NCI-H2227 (cell line): ENCODE data around the gene ZNF492.

Experiments
- DNase-seq: peaks from one replicate; lab custom pipeline; 2025; ENCODE audit not compliant: unreplicated experiment; lab: John Stamatoyannopoulos, UW

Gene ZNF492

GRCh38 chr19:22633706-22634449 is at the start of gene ZNF492:
Gene ZNF492 (plus strand): TSS chr19:22634324. CDS start chr19:22653400, 19,076 bp downstream.
- DNase-seq: peak; percentile 92

- no peak for DNase-seq
Observed at GRCh38 chr19:22595422-22595821, 38.7 kb upstream of the ZNF492 start.

- DNase-seq: peak; percentile 2
Observed at GRCh38 chr19:22595918-22596341, 38.2 kb upstream of the ZNF492 start.

DNA sequence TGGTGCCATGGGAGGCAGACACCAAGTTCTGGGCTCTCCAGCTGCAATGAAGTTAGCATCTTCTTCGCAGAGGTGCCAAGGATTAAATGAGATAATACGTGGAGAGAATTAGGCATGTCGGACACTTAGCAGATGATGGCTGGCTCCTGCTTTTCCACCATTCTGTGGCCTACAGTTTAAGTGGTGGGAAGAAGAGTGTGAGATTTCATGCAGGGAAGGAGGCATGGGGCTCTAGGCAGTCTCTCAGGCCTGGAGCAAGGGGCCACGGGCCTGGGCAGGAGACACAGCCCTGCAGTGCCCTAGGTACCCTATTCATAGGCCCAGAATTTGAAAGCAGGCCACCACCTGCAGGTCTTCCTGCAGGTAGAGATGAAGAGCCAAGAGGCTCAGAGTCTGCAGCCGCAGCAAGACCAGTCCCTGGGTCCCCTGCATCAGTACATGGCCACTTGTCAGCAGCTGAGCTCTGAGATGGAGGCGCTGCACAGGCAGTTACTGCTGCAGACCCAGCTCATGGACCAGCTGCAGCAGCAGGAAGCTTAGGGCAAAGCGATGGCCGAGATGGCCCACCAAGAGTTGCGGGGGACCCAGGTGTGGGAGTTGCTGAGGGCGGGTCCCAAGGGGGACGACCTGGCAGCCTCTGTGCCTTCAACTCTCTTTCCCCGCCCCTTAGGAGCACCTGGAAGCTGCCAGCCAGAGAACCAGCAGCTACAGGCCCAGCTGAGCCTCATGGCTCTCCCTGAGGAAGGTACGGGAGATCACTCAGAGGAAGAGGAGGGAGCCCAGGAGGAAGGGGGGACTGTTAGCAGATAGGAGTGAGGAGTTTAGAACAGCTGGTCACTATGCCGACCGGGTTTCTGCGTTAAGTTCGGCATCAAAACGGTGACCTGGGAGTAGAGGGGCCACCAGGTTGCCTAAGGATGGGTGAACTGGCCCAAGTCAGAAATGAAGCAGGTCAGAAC is 33.2 kb upstream of the ZNF492 start:
- DNase-seq: no peak

DNA sequence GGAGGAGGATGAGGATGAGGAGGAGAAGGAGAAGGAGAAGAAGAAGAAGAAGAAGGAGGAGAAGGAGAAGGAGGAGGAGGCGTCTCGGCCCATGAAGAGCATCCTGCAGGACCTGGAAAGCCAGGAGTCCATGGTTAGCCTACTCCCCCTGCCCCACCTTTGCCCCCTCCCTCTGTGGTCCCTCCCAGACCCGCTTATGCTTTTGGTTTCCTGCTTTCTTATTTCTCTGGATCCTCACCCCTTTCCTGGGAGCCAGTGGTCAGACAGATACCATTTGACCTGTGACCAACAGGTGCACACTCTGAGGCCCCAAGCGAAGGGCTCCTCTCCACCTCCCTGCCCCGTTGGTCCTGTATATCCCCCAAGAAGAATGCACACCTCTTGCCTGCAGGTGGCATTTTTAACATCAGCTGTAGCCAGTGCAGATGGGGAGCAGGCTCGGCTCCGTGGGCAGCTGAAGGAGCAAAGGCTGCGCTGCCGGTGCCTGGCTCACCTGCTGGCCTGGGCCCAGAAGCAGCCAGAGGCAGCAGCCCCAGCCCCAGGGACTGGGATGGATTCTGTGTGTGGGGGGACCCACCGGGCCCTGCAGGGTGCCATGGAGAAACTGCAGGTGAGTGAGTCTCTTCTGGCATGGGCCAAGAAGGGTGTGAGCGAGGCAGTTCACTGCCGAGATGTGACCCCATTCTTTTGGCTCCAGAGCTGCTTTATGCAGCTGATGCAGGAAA is 32.1 kb upstream of the ZNF492 start:
- DNase-seq: no peak

GRCh38 chr19:22602631-22603272 is 31.4 kb upstream of the ZNF492 start:
- DNase-seq: no peak

DNA sequence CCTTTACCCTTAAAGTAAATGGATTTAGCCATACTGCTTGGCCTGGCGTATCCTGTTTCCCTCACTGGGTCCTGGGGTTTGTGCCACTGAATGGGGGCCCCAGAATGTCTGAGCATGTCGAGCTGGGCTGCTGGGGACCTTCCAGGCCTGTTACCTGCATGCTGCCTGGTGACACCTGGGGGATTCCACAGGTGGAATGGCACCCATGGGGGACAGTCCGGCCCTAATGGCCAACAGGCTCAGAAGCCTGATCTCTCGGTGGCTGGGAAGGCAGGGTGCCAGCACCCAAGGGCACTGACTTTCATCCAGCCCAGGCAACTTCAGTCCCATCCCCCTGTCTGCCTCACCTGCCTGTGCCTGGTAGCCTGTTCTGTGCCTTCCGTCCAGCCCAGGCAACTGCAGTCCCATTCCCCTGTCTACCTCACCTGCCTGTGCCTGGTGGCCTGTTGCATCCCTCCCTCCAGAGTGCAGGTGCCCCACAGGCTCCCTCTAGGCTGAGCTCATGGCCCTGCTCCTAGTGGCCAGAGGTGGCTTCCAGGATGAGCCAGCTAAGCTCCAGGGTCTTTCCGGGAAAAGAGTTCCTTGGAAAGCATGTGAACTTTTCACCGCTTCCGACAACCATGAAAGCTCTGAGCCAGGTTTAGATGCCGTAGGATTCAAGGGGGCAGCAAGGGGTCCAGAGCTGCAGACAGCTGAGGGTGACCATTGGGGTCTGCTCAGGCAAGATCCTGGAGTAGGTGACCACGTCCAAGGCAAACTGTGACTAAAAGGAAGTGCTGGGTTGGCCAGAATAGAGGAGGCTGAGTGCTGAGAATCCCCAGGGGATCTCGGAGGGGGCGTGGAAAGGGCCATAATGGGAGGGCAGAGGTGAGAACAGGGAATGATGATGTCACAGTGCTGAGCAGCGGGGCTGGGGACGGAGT is 30.3 kb upstream of the ZNF492 start:
- no peak for DNase-seq

DNA sequence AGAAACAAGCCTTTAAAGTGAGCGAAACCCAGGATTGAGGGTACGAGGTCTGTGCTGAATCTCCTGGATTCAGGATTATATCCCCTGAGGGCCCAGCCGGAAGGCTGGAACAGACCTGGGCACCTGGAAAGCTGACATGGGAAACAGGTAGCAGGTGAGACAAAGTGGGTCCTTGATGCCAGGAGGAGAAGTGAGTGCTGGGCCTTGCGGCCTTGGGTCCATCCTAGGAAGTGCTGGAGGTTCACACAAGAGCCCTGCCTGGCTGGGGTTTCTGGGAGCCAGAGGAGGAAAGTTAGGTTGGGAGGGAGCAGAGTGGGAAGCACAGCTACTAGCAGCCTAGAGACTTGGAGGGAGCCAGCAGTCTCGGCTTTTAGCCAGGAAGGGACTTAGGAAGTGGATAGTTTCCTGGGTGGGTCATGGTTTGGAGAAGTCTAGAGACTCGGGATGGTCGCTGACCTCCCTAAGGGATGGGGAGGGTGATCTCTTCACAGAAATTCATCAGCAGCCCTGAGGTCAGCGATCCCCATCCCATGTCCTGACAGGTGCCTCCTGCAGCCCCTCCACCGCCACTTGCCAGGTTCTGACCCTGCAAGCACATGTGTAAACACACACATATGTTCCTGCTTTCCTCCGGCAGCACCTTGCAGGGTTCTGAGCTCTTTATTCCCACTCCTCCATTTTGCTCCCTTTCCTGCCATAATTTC is 29.4 kb upstream of the ZNF492 start:
- DNase-seq: no peak

DNA sequence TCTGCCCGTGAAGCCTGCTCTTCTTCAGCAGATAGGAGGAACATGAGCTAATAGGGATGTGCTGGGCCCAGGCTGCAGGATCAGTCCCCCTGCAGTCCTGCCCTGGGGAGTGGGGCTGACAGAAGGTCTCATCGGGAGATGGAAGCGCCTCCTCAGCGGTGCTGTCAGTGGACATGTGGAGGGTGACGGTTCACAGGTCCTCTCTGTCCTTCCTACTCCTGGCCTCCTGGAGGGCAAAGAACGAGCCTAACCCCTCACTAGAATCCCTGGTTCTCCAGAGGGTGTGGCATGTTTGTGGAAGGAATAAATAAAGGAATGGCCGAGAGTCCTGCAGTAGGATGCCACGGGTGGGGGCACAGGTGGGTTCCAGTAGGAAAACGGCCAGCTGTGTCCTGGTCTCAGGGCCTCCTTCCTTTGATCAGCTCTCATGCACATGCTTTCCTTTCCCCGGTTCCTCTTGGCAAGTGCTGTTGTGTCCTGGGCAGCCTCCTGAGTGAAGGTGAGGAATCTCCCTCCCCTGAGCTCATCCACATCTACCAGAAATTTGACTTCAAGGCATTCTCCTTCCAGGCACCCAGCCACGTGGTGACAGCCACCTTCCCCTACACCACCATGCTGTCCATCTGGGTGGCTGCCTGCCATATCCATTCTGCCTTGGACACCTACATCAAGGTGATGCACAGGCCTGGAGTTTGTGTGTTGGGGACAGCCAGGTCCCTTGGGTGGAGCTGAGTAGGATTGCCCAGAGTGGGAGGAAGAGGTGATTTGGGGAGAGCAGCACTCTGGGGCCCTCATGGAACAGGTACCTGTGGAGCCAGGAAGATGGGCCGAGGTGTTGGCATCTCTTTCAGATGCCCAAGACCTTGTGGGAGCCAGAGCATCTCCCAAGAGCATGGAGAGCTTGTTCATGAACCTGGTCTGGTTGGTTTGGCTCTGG is 28.6 kb upstream of the ZNF492 start:
- DNase-seq: no peak

DNA sequence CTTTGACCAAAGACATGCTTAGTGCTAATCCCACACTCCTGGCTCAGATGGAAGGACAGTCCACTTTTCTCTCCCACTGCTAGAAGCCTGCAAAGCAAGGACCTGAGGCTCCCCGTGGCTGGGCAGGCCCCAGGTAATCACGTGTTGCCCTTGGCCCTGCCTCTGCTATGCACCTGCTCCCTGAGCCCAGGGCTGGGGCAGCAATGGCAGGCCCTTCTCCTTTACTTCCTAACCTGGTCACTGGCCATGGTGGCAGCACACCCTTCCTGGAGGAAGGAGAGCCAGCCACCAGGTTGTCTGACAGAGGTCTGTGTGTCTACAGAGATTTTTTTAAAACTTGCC is 27.9 kb upstream of the ZNF492 start:
- DNase-seq: no peak

- no peak for DNase-seq
Observed at GRCh38 chr19:22606954-22607652, 27.0 kb upstream of the ZNF492 start.

DNA sequence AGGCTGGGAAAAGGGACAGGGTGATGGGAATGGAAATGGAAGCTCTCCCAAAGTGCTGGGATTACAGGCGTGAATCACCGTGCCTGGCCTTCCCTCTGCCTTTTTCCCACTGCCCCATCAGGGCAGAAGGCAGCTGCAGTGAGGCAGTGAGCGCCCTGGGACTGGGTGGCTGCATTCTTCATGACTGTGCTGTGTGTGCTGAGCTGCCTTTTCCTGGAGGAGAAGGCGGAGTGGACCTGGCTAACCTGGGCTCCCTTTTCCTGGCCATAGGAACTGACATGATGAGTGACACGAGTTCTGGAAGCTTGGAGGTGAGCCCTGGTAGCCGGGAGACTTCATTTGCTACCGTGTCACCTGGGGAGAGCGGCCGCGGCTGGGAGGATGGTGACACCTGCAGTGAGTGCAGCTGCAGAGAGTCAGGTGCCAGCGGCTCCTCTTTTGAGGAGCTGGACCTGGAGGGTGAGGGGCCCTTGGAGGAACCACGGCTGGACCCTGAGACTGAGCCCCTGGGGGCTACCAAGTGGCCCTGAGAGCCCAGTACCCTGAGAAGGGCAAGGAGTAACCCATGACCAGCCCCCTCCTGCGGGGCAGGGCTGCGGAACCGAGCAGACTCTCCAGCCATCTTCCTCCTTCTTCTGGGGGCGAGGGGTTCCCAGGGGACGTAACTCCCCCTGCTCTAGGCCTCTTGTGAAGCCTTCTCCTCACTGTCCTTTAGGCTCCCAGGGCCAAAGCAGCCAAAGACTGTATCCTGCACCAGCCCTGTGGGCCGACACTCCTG is 26.3 kb upstream of the ZNF492 start:
- no peak for DNase-seq

DNA sequence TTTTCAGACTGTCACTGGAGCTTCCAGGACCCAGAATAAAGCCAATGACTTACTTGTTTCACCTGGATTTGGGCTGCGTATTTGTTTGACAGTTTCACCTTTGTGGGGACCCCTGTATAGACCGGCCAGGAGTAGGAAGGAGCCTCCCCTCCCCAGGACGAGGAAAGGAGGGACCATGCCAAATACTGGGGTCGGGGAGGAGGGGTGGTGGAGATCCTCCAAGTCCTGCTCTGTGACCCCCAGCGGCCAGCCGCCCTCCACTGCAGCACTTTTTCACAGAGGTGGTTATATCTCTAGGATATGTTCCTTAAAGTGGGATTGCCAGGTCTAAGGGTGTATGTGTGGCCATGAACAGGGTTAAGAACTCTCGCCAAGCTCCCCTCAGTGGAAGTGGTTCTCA is 25.7 kb upstream of the ZNF492 start:
- DNase-seq: no peak

DNA sequence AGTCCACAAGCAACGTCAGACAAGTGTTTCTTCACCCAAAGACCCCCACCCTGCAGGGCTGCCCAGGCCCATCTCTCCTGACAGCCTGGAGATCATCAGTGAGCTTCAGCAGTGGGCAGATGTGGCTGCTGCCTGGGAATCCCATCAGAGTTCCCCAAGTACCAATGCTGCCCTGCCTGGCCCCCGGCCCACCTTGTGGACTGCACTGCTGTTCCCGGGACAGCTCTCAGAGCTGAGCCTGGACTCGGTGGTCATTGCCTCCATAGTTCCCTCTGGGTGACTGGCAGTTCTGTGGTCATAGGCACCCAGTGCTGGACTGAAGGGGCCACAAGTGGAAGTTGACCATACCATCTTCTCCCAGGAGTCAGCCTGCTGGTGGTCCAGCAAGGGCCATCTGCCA is 24.5 kb upstream of the ZNF492 start:
- no peak for DNase-seq

- no peak for DNase-seq
Observed at GRCh38 chr19:22610121-22610520, 24.0 kb upstream of the ZNF492 start.

- no peak for DNase-seq
Observed at GRCh38 chr19:22612316-22612715, 21.8 kb upstream of the ZNF492 start.

GRCh38 chr19:22616659-22617058 is 17.5 kb upstream of the ZNF492 start:
- no peak for DNase-seq
